Neural cell (in vitro differentiated cells): ENCODE measurements around the gene HIVEP3.

Experiments
- EZH2 ChIP-seq: fragments of 200-600, 300-800 bp; shearing (Covaris generic), sonication (generic); IDR thresholded peaks from 2 replicates; pipeline ENCODE4 v1.6.1; 2014; ENCODE audit warnings: antibody characterized with exemption, low read length, borderline replicate concordance, mild to moderate bottlenecking; ENCODE audit not compliant: insufficient read depth, poor library complexity, severe bottlenecking
- RAD21 ChIP-seq: fragments of 450-650 bp; conservative IDR thresholded peaks from 2 replicates; pipeline ENCODE4 v1.6.1; 2014; ENCODE audit warnings: antibody characterized with exemption, mild to moderate bottlenecking, moderate library complexity
- TF ChIP-seq, protein P1 (sequence below): fragments of 450-650 bp; IDR thresholded peaks from 2 replicates; pipeline ENCODE4 v1.5.1; 2014; ENCODE audit warnings: antibody characterized with exemption, mild to moderate bottlenecking, moderate library complexity; ENCODE audit not compliant: poor library complexity, severe bottlenecking

DNA sequence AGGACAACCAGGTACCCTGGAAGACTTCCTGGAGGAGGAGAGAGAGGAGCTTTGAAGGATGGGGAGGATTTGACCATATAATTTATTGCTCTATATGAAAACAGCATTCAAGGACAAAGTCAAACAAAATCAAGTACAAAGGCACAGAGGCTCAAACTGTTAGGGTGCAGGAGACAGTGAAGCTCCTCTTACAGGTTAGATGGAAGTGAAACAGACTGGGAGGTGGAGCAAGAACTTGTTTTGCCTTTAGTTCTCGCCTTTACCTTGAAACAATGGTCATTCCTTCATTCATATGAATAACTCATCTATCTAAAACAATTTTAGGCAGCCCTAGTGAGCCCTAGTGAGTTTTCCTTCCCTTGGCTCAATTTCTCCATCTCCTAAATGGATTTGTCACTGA, 199.6 kb downstream of the HIVEP3 start:
- no peak for TF ChIP-seq RAD21
- TF ChIP-seq EZH2: no peak
- TF ChIP-seq, protein P1, sequence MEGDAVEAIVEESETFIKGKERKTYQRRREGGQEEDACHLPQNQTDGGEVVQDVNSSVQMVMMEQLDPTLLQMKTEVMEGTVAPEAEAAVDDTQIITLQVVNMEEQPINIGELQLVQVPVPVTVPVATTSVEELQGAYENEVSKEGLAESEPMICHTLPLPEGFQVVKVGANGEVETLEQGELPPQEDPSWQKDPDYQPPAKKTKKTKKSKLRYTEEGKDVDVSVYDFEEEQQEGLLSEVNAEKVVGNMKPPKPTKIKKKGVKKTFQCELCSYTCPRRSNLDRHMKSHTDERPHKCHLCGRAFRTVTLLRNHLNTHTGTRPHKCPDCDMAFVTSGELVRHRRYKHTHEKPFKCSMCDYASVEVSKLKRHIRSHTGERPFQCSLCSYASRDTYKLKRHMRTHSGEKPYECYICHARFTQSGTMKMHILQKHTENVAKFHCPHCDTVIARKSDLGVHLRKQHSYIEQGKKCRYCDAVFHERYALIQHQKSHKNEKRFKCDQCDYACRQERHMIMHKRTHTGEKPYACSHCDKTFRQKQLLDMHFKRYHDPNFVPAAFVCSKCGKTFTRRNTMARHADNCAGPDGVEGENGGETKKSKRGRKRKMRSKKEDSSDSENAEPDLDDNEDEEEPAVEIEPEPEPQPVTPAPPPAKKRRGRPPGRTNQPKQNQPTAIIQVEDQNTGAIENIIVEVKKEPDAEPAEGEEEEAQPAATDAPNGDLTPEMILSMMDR: no peak
